Germinal center (tissue), 1 donor: ENCODE results near the gene ITPKC.
A peak's percentile ranks its signal among the peaks of the same experiment; 100 is the strongest.

Source experiments
- DNase-seq: peaks from one replicate; pipeline ENCODE4 v3.0.0; 2012; ENCODE audit warnings: mixed read lengths, low spot score

The ITPKC gene

DNA sequence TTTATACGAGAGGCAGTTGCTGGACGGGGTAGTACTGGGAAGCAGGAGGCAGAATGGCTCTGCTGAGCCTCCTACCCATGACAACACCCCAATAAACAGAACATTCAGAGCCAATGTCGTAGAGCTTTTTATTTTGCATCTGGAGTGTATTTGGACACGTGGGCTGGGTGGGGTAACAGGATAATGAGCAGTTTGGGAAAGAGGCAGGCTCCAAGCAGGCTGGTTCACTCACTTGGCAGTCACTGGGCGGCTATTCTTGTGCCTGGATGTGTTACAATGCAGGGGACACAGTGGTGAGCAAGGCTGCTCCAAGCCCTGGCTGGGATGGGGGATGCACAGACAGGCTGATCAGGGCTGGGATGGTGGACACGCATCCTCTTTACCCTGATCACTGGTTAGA, 23.8 kb downstream of the ITPKC start:
- no peak for DNase-seq

GRCh38 chr19:40741527-40742390, 24.8 kb downstream of the ITPKC start:
- DNase-seq, result no peak

DNA sequence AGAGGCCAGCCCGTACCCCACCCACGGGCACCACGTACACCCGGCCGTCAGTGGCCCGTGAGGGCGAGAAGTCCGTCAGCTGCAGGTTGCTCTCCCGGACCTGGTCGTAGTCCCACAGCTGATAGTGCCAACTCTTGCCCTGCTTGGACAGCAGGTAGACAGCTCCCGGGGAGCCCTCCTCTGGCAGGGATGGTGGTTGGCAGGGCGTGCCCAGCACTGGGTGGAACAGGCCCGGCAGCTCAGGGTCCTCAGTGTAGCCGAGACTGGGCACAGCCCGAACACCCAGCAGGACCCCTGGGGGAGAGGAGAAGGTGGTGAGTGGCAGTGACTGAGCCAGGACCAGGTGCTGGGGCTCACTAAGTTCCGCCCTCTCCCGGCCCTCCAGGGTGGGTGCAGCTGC, 25.6 kb downstream of the ITPKC start:
- DNase-seq, result no peak

DNA sequence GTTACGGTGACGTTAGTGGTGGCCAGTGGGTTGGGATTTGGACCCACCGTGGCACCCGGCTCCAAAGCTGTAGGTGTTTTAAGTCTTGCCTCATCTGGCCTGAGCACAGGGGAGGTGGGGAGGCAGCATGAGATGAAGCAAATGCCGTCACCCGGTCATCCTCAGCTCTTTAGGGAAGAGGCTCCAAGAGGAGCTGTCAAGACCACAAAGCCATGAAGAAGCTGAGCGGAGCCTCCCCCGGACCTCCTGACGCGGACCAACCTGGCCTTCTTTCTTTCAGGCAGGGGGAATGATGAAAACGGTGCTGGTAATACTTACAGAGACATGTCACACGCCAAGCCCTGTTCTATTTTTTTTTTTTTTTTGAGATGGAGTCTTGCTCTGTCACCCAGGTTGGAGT, 26.0 kb downstream of the ITPKC start:
- DNase-seq, result no peak

DNA sequence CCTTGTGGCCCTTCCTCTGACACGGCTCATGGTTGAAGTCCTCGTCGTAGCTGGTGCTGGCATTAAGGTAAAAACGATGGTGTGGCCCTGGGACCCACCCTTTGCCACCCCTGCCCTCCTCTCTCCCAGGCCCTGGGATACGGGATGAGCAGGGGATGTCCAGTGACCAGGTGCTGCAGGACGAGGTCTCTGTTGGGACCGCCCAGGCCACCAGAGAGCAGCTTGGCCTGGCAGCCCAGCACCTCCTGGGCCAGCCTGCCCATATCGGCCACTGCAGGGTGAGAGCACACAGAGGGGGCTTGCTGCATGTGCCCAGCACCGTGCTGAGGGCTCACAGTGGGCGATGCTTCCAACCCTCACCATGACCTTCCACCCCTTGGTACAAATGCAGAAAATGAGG, 27.0 kb downstream of the ITPKC start:
- DNase-seq, result no peak

DNA sequence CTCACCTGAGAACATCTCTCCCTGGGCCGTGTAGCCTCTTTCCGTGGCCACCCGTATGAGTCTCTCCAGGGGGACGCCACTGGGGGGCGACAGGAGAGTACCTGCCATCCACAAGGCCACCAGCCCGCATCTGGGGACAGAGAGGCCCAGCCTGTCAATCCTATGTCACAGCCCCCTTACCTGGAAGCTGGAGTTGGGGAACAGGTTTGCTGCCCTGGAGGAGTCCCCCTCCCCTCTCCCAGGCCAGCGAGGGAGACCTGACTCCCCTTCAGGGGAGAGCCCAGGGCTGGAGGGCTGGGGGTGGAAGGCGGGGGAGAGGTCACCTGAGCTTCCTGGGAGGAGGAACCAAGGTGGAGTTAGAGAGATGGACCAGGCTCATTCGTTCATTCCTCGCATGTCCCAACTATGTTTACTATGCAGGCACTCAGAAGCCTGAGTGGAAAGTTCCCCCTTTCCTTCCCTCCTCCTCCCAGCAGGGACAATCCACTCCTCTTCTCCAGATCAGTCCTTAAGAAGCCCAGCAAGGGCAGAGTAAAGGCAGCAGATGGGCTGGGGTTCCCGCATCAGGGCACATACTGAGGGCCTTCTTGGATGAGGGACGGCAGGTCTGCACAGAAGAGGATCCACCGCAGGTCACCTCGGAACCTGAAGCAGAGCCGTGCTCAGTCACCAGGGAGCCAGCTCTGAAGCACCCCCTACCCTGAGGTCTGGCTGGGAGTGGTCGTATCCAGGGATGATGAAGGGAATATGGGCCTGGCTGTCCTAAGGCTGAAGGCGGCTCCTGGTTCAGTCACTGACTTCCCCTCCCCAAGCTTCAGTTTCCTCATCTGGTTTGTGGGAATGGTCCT, 27.9 kb downstream of the ITPKC start:
- no peak for DNase-seq

DNA sequence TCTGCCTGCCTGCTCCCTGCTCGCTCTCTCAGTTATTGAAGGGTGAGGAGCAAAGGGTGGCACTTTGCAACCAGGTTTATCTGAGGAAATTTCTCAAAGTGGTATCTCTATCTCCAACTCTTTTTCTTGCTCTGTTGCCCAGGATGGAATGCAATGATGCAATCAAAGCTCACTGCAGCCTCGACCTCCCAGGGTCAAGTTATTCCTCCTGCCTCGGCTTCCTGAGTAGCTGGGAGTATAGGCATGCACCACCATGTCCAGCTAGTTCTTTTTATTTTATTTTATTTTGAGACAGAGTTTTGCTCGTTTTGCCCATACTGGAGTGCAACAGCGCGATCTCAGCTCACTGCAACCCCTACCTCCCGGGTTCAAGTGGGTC, 28.5 kb downstream of the ITPKC start:
- no peak for DNase-seq

GRCh38 chr19:40747536-40747935, 30.6 kb downstream of the ITPKC start:
- DNase-seq, result no peak

GRCh38 chr19:40750058-40750873, 33.4 kb downstream of the ITPKC start, which contains the start of gene ACTMAP:
Gene ACTMAP (minus strand): TSS chr19:40750477. CDS start chr19:40749803, 674 bp downstream.
- peak; percentile 99 for DNase-seq

GRCh38 chr19:40750874-40751537, 34.1 kb downstream of the ITPKC start, which contains the start of gene SNRPA:
Gene SNRPA (plus strand): TSS chr19:40751203. CDS start chr19:40751409, 206 bp downstream.
- peak; percentile 95 for DNase-seq

- no peak for DNase-seq
Measured at GRCh38 chr19:40752257-40752781, 35.4 kb downstream of the ITPKC start.

GRCh38 chr19:40754611-40755247, 37.8 kb downstream of the ITPKC start:
- no peak for DNase-seq

DNA sequence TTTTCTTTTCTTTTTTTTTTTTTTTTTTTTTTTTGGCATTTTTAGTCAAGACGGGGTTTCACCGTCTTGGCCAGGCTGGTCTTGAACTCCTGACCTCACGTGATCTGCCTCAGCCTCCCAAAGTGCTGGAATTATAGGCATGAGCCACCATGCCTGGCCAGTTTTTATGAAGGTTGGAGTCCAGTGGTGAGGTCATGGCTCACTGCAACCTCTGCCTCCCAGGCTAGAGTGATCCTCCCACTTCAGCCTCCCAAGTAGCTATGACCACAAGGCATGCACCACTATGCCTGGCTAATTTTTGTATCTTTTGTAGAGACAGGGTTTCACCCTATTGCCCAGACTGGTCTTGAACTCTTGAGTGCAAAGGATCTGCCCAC, 38.3 kb downstream of the ITPKC start:
- DNase-seq, result no peak

- no peak for DNase-seq
Measured at GRCh38 chr19:40755791-40756190, 38.9 kb downstream of the ITPKC start.

DNA sequence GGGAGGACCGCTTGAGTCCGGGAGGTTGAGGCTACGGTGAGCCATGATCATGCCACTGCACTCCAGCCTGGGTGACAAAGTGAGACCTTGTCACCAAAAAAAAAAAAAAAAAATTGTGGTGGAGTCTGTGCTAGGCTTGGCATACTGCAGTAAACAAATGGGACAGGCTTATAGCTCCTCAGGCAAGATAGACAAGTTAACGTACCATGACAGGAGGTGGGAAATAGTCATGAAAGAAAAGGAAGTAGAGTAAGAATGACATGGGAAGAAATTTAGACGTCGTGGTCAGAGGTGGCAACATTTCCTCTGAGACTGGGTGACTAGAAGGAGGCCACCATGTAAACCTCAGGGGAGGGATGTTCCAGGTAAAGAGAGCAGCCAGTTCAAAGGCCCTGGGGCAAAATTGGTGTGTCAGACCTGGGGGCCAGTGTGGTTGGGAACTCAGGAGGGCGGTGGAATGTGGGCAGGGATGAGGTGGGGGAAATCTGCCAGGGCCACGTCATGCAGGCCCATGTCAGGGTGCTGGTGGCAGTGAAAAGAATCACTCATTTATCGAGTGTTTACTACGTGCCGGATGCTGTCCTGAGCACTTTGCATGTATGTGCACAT, 39.7 kb downstream of the ITPKC start:
- DNase-seq, result no peak

GRCh38 chr19:40758491-40758890, 41.6 kb downstream of the ITPKC start:
- DNase-seq, result no peak

- no peak for DNase-seq
Measured at GRCh38 chr19:40759352-40759751, 42.4 kb downstream of the ITPKC start.

GRCh38 chr19:40762754-40763470, 46.0 kb downstream of the ITPKC start:
- no peak for DNase-seq

GRCh38 chr19:40763526-40763925, 46.6 kb downstream of the ITPKC start:
- no peak for DNase-seq

GRCh38 chr19:40763963-40764362, 47.1 kb downstream of the ITPKC start:
- DNase-seq, result no peak
